Stimulated activated memory B cell treated with anti-CD40 and anti-IgM and Interleukin-4, amounts not matched to agents 10 μg/mL and 1 μg/mL and 100 μg/mL, for 72 hours (primary cell): ENCODE data around the gene COPS4.
"Not testable (repeated sequence)": the region's sequence is repeated elsewhere in the genome, so short reads cannot be mapped to it uniquely, and the experiment has no call there.

Experiments
- ATAC-seq: fragments of 150-1000 bp; cut with Tn5 transposase; 2 replicates; pipeline ENCODE4 v1.10.0; 2021
- H3K27ac Mint-ChIP-seq: one replicate; pipeline ENCODE4 v1.8.0; 2022; ENCODE audit warnings: mild to moderate bottlenecking, mixed read lengths
- H3K27me3 Mint-ChIP-seq: one replicate; pipeline ENCODE4 v1.8.0; 2022; ENCODE audit warnings: mixed read lengths
- H3K36me3 Mint-ChIP-seq: one replicate; pipeline ENCODE4 v1.8.0; 2022; ENCODE audit warnings: mixed read lengths
- H3K4me1 Mint-ChIP-seq: one replicate; pipeline ENCODE4 v1.8.0; 2022; ENCODE audit warnings: mixed read lengths
- H3K4me3 Mint-ChIP-seq: one replicate; pipeline ENCODE4 v1.8.0; 2022; ENCODE audit warnings: mild to moderate bottlenecking, moderate library complexity, mixed read lengths
- H3K9me3 Mint-ChIP-seq: one replicate; pipeline ENCODE4 v1.8.0; 2022; ENCODE audit warnings: mixed read lengths

COPS4 gene

GRCh38 chr4:83089410-83090157 is 54.6 kb downstream of the COPS4 start:
- H3K27ac Mint-ChIP-seq: peak overlapping the region; percentile 61

GRCh38 chr4:83093060-83093640 is 58.2 kb downstream of the COPS4 start:
- H3K36me3 Mint-ChIP-seq: peaks cover 70% of the 10 kb centered on the region
- H3K27ac Mint-ChIP-seq: peak overlapping the region; percentile 80
- no peak overlapping the region for H3K4me3 Mint-ChIP-seq
- H3K27me3 Mint-ChIP-seq: no peaks in the 10 kb centered on the region
- no peak for ATAC-seq
- no peaks in the 10 kb centered on the region for H3K9me3 Mint-ChIP-seq
- H3K4me1 Mint-ChIP-seq: peaks cover 50% of the 10 kb centered on the region

More at GRCh38 chr4:83089410-83090157, 54.6 kb downstream of the COPS4 start:
- H3K36me3 Mint-ChIP-seq: peaks cover 46% of the 10 kb centered on the region
- H3K27me3 Mint-ChIP-seq: no peaks in the 10 kb centered on the region
- H3K4me1 Mint-ChIP-seq: peaks cover 37% of the 10 kb centered on the region
- H3K9me3 Mint-ChIP-seq: no peaks in the 10 kb centered on the region
- ATAC-seq: no peak
- no peak overlapping the region for H3K4me3 Mint-ChIP-seq

- peaks cover 48% of the 10 kb centered on the region for H3K4me1 Mint-ChIP-seq
- H3K27ac Mint-ChIP-seq: peak overlapping the region; percentile 70
- H3K4me3 Mint-ChIP-seq: no peak overlapping the region
- ATAC-seq: no peak
- H3K27me3 Mint-ChIP-seq: no peaks in the 10 kb centered on the region
- H3K9me3 Mint-ChIP-seq: no peaks in the 10 kb centered on the region
- H3K36me3 Mint-ChIP-seq: peaks cover 66% of the 10 kb centered on the region
Observed at GRCh38 chr4:83096397-83096796, 61.4 kb downstream of the COPS4 start.

- peaks cover 49% of the 10 kb centered on the region for H3K4me1 Mint-ChIP-seq
- no peak for ATAC-seq
- H3K4me3 Mint-ChIP-seq: no peak overlapping the region
- H3K36me3 Mint-ChIP-seq: peaks cover 31% of the 10 kb centered on the region
- H3K9me3 Mint-ChIP-seq: no peaks in the 10 kb centered on the region
- H3K27me3 Mint-ChIP-seq: no peaks in the 10 kb centered on the region
- H3K27ac Mint-ChIP-seq: peak overlapping the region; percentile 70
Observed at GRCh38 chr4:83104991-83105390, 70.0 kb downstream of the COPS4 start.

- Mint-ChIP-seq H3K27me3 (no peaks in the 10 kb centered on the region), H3K4me1 (peaks cover 38% of the 10 kb centered on the region), H3K4me3 (peak overlapping the region; percentile 60), H3K27ac (peak overlapping the region; percentile 98), H3K9me3 (no peaks in the 10 kb centered on the region), H3K36me3 (peaks cover 15% of the 10 kb centered on the region)
- no peak for ATAC-seq
Observed at GRCh38 chr4:83107631-83108030, 72.6 kb downstream of the COPS4 start.

GRCh38 chr4:83108101-83108861 is 73.3 kb downstream of the COPS4 start:
- H3K4me3 Mint-ChIP-seq: peak overlapping the region; percentile 90
- ATAC-seq: no peak
- H3K27me3 Mint-ChIP-seq: no peaks in the 10 kb centered on the region
- H3K4me1 Mint-ChIP-seq: peaks cover 40% of the 10 kb centered on the region
- peak overlapping the region; percentile 98 for H3K27ac Mint-ChIP-seq
- H3K36me3 Mint-ChIP-seq: peaks cover 9% of the 10 kb centered on the region
- no peaks in the 10 kb centered on the region for H3K9me3 Mint-ChIP-seq

- peaks cover 53% of the 10 kb centered on the region for H3K4me1 Mint-ChIP-seq
- peak overlapping the region; percentile 98 for H3K27ac Mint-ChIP-seq
- no peaks in the 10 kb centered on the region for H3K27me3 Mint-ChIP-seq
- peaks cover 9% of the 10 kb centered on the region for H3K36me3 Mint-ChIP-seq
- ATAC-seq: peak; percentile 78
- no peaks in the 10 kb centered on the region for H3K9me3 Mint-ChIP-seq
- peak overlapping the region; percentile 90 for H3K4me3 Mint-ChIP-seq
Observed at GRCh38 chr4:83109480-83110222, 74.7 kb downstream of the COPS4 start.

GRCh38 chr4:83110223-83110945 is 75.4 kb downstream of the COPS4 start:
- H3K27ac Mint-ChIP-seq: peak overlapping the region; percentile 98
- no peaks in the 10 kb centered on the region for H3K27me3 Mint-ChIP-seq
- H3K9me3 Mint-ChIP-seq: no peaks in the 10 kb centered on the region
- H3K4me1 Mint-ChIP-seq: peaks cover 54% of the 10 kb centered on the region
- H3K4me3 Mint-ChIP-seq: peak overlapping the region; percentile 90
- peak; percentile 89 for ATAC-seq
- peaks cover 3% of the 10 kb centered on the region for H3K36me3 Mint-ChIP-seq

- Mint-ChIP-seq H3K9me3 (no peaks in the 10 kb centered on the region), H3K27me3 (no peaks in the 10 kb centered on the region), H3K4me1 (peaks cover 55% of the 10 kb centered on the region), H3K27ac (peak overlapping the region; percentile 98), H3K4me3 (peak overlapping the region; percentile 90), H3K36me3 (no peaks in the 10 kb centered on the region)
- ATAC-seq: no peak
Observed at GRCh38 chr4:83110970-83111750, 76.2 kb downstream of the COPS4 start.

GRCh38 chr4:83111751-83112141 is 76.8 kb downstream of the COPS4 start:
- H3K27me3 Mint-ChIP-seq, H3K36me3 Mint-ChIP-seq, ATAC-seq, H3K9me3 Mint-ChIP-seq: not testable (repeated sequence)
- Mint-ChIP-seq H3K27ac (peak overlapping the region; percentile 96), H3K4me3 (peak overlapping the region; percentile 70), H3K4me1 (peaks cover 55% of the 10 kb centered on the region)

GRCh38 chr4:83112231-83112630 is 77.2 kb downstream of the COPS4 start:
- peak overlapping the region; percentile 86 for H3K4me3 Mint-ChIP-seq
- ATAC-seq: peak; percentile 44
- no peaks in the 10 kb centered on the region for H3K36me3 Mint-ChIP-seq
- H3K27ac Mint-ChIP-seq: peak overlapping the region; percentile 96
- no peaks in the 10 kb centered on the region for H3K9me3 Mint-ChIP-seq
- peaks cover 55% of the 10 kb centered on the region for H3K4me1 Mint-ChIP-seq
- H3K27me3 Mint-ChIP-seq: no peaks in the 10 kb centered on the region

GRCh38 chr4:83112678-83113428 is 77.9 kb downstream of the COPS4 start:
- Mint-ChIP-seq H3K36me3 (no peaks in the 10 kb centered on the region), H3K4me3 (peak overlapping the region; percentile 86), H3K4me1 (peaks cover 55% of the 10 kb centered on the region), H3K27me3 (no peaks in the 10 kb centered on the region), H3K9me3 (no peaks in the 10 kb centered on the region), H3K27ac (peak overlapping the region; percentile 96)
- no peak for ATAC-seq

- H3K9me3 Mint-ChIP-seq: no peaks in the 10 kb centered on the region
- H3K4me3 Mint-ChIP-seq: peak overlapping the region; percentile 86
- H3K27ac Mint-ChIP-seq: peak overlapping the region; percentile 96
- no peaks in the 10 kb centered on the region for H3K36me3 Mint-ChIP-seq
- no peaks in the 10 kb centered on the region for H3K27me3 Mint-ChIP-seq
- H3K4me1 Mint-ChIP-seq: peaks cover 50% of the 10 kb centered on the region
- ATAC-seq: no peak
Observed at GRCh38 chr4:83113429-83113786, 78.4 kb downstream of the COPS4 start.
